Measurements from ENCODE around the gene PDIK1L. TPM values are rescaled to one million over a fixed set of nuclear protein-coding genes. Genes with fewer than 3 reads are reported as not detected.

The PDIK1L gene
- total and polyA plus RNA-seq, 9 of the 15 experiments (the other 6 are each of a cell fraction or from before 2014, with no cell fraction given), result 12.8 to 30.2 (median 21.5) TPM

GRCh38 chr1:26161415-26162219 lies 50.0 kb downstream of the PDIK1L start:
- CTCF ChIA-PET (ENCODE audit: low intra/inter-chr PET ratio), result interaction anchor here (0.6 to 2.6 kb wide), 9 partner anchors 17 to 1230 kb away, joined by 3 to 26 read pairs (median 4); no protein-coding TSS in a partner anchor
- FAIRE-seq, result no peak
- 0 out of 2 replicates have a peak, but pooled peaks have one; percentile 63 for TF ChIP-seq RBM34 (IDR thresholded peaks at IDR 0.05; ENCODE audit: borderline replicate concordance, insufficient read depth, low read length)
- TF ChIP-seq MCM7 (IDR thresholded peaks at IDR 0.05), result no peak
- TF ChIP-seq NUFIP1 (IDR thresholded peaks at IDR 0.05; ENCODE audit: partially characterized antibody), result no peak
- TF ChIP-seq FOS (IDR thresholded peaks at IDR 0.05; ENCODE audit: extremely low read depth, insufficient read length), result no peak
- TF ChIP-seq, protein P1, sequence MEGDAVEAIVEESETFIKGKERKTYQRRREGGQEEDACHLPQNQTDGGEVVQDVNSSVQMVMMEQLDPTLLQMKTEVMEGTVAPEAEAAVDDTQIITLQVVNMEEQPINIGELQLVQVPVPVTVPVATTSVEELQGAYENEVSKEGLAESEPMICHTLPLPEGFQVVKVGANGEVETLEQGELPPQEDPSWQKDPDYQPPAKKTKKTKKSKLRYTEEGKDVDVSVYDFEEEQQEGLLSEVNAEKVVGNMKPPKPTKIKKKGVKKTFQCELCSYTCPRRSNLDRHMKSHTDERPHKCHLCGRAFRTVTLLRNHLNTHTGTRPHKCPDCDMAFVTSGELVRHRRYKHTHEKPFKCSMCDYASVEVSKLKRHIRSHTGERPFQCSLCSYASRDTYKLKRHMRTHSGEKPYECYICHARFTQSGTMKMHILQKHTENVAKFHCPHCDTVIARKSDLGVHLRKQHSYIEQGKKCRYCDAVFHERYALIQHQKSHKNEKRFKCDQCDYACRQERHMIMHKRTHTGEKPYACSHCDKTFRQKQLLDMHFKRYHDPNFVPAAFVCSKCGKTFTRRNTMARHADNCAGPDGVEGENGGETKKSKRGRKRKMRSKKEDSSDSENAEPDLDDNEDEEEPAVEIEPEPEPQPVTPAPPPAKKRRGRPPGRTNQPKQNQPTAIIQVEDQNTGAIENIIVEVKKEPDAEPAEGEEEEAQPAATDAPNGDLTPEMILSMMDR (IDR thresholded peaks at IDR 0.05 in 2 of 3, conservative IDR thresholded peaks at IDR 0.05 in 1 of 3; ENCODE audit: insufficient read depth in 2 of 3, low read depth in 1 of 3, low read length in 3 of 3), result peak; percentile 27 to 73 (median 63); a peak in 4 of 6 replicates
- TF ChIP-seq MTF1 (CRISPR knock-in tag; IDR thresholded peaks at IDR 0.05; ENCODE audit: borderline replicate concordance), result 0 out of 2 replicates have a peak, but pooled peaks have one; percentile 59
- TF ChIP-seq ZEB2 (IDR thresholded peaks at IDR 0.05), result no peak
- TF ChIP-seq ELK3 (CRISPR knock-in tag; IDR thresholded peaks at IDR 0.05), result no peak
- peak; percentile 86; the same call in 1 of the 2 replicates for TF ChIP-seq NR4A1 (CRISPR knock-in tag; IDR thresholded peaks at IDR 0.05)
- peak; percentile 89 for TF ChIP-seq NR4A1 (tag; IDR thresholded peaks at IDR 0.05)
- no peak for TF ChIP-seq ZNF253 (CRISPR knock-in tag; conservative IDR thresholded peaks at IDR 0.05)
- TF ChIP-seq ELF4 (CRISPR knock-in tag; IDR thresholded peaks at IDR 0.05), result no peak; the same call in 1 of the 2 replicates
- no peak for TF ChIP-seq TSHZ1 (CRISPR knock-in tag; IDR thresholded peaks at IDR 0.05)

More at GRCh38 chr1:26161415-26162219, 50.0 kb downstream of the PDIK1L start:
- TSS peak; percentile 83 for BruUV-seq (replicated peaks)
- Histone ChIP-seq H3K9ac (ENCODE audit: insufficient read depth in 1 of 2, low read depth in 2 of 2, low read length in 2 of 2) (peak overlapping the region; percentile 78 to 95), H3K36me3 (ENCODE audit: control insufficient read depth, insufficient read depth, low read length) (no peaks in the 10 kb centered on the region), H3K4me3 (peak overlapping the region; percentile 43), H3K9me3 (replicated peaks; ENCODE audit: control insufficient read depth, insufficient read depth, low read depth, low read length) (no peaks in the 10 kb centered on the region), H3K79me2 (ENCODE audit: control insufficient read depth, insufficient read depth, low read length) (no peaks in the 10 kb centered on the region; the same call in 2 of the 3 replicates), H3K27ac (ENCODE audit: extremely low read depth, low read depth, low read length) (peak overlapping the region; percentile 80), H3K27me3 (ENCODE audit: control insufficient read depth in 2 of 2, insufficient read depth in 2 of 2, low read length in 2 of 2) (no peaks in the 10 kb centered on the region), H3K4me2 (ENCODE audit: insufficient read depth, low read length) (peak overlapping the region; percentile 87), H3K4me1 (replicated peaks in 1 of 2; ENCODE audit: control insufficient read depth in 2 of 2, insufficient read depth in 2 of 2, low read length in 2 of 2) (peaks cover 29 to 58% of the 10 kb centered on the region in 2 experiments), H2AFZ (ENCODE audit: low read depth, low read length) (peak overlapping the region; percentile 99), H4K20me1 (replicated peaks; ENCODE audit: control insufficient read depth, insufficient read depth, low read length) (no peaks in the 10 kb centered on the region), H3K9me1 (ENCODE audit: control insufficient read depth, insufficient read depth, low read length) (no peaks in the 10 kb centered on the region)
- in situ Hi-C loops (cut with MboI) (no loop called here), intact Hi-C loops (cut with micrococcal nuclease) (loop anchor here (1.0 to 2.0 kb wide), 2 partner anchors 56 to 125 kb away; no protein-coding TSS in a partner anchor)
- 3% methylated on average over 70 of the region's 98 CpGs for WGBS (ENCODE audit: insufficient coverage, low coverage, missing lambda C conversion rate)
- peak; percentile 86 for ATAC-seq
- POLR2A ChIA-PET, result interaction anchor here (0.5 to 1.8 kb wide), 13 partner anchors 12 to 1407 kb away, joined by 3 to 5 read pairs (median 3); partner anchors contain the start of genes CRYBG2 and PDIK1L
- peak; percentile 89 to 95 (median 92) for DNase-seq (ENCODE audit: extremely low read depth in 1 of 4, low spot score in 3 of 4)
